Lung (tissue), 12 donors: ENCODE results near the gene DAB1. TPM values are rescaled to one million over a fixed set of nuclear protein-coding genes. Genes with fewer than 3 reads are reported as not detected.

Source experiments
- ATAC-seq: fragments of 200-7000 bp; cut with Tn5 transposase; one replicate; pipeline ENCODE4 v1.9.1; 2020; ENCODE audit warnings: moderate number of reproducible peaks; ENCODE audit not compliant: insufficient read depth, low FRiP score
- DNase-seq, 3 donors: peaks; one replicate each; pipeline ENCODE4 v3.0.0-alpha.2; 2013 to 2017
- H3K27ac ChIP-seq, 2 donors: one replicate each; pipeline ENCODE4 v1.5.1; 2013; ENCODE audit warnings: mild to moderate bottlenecking in 2 of 2, moderate library complexity in 2 of 2, control low read depth in 1 of 2, inconsistent platforms in 1 of 2, low read depth in 1 of 2, low read length in 1 of 2
- H3K27me3 ChIP-seq, 3 donors: one replicate each; pipeline ENCODE4 v1.5.1; 2013; ENCODE audit warnings: low read length in 2 of 3; ENCODE audit not compliant: control insufficient read depth in 3 of 3, insufficient read depth in 3 of 3
- H3K36me3 ChIP-seq, 4 donors: one replicate each; pipeline ENCODE4 v1.5.1; 2013; ENCODE audit warnings: low read length in 4 of 4, mild to moderate bottlenecking in 1 of 4, moderate library complexity in 1 of 4; ENCODE audit not compliant: control insufficient read depth in 4 of 4, insufficient read depth in 4 of 4
- H3K4me1 ChIP-seq, 5 donors: one replicate each; pipeline ENCODE4 v1.5.1; 2013; ENCODE audit warnings: low read length in 5 of 5, mild to moderate bottlenecking in 2 of 5, moderate library complexity in 1 of 5; ENCODE audit not compliant: control insufficient read depth in 5 of 5, insufficient read depth in 5 of 5
- H3K4me3 ChIP-seq: one replicate; pipeline ENCODE4 v1.5.1; 2013; ENCODE audit warnings: mild to moderate bottlenecking, control low read depth, moderate library complexity
- H3K9ac ChIP-seq, 2 donors: one replicate each; pipeline ENCODE4 v1.5.1; 2013; ENCODE audit warnings: low read length in 2 of 2, control low read depth in 1 of 2; ENCODE audit not compliant: insufficient read depth in 1 of 2
- H3K9me3 ChIP-seq, 4 donors: one replicate each; pipeline ENCODE4 v1.5.1; 2013; ENCODE audit warnings: low read length in 3 of 4, mild to moderate bottlenecking in 1 of 4, moderate library complexity in 1 of 4; ENCODE audit not compliant: control insufficient read depth in 4 of 4, insufficient read depth in 3 of 4
- CTCF ChIP-seq: IDR thresholded peaks from 2 replicates; pipeline ENCODE4 v1.5.1; 2012; ENCODE audit warnings: mild to moderate bottlenecking; ENCODE audit errors: control extremely low read depth, extremely low read depth
- WGBS, 2 donors: extraction: QIAGEN DNeasy Blood & Tissue Kit; methylation state at CpG; one replicate each; pipeline ENCODE4 v1.1.7; 2013; 5-methylcytosine and 5-hydroxymethylcytosine counted together
- polyA plus RNA-seq, 2 donors: library from polyadenylated mRNA; stranded (reverse); fragments of 200-250 nt; gene quantifications; one replicate each; pipeline ENCODE4 v1.2.1, GENCODE V29; 2013
- total RNA-seq, 2 donors: library from RNA; depleted of rRNA in 1 of 2; stranded (reverse); fragments of >200 nt in 1 of 2; gene quantifications; one replicate each; pipeline ENCODE4 v1.2.1, GENCODE V29; 2014 to 2021
- donor health status: control.
- donor health status: control.
- donor health status: Bipolar disorder and iron deficiency.
- donor health status: healthy.
- donor health status: DM: yes; HTN: yes; CAD: no.

DAB1 gene
- total and polyA plus RNA-seq, 4 donors, result 0.06 to 0.77 (median 0.10) TPM

GRCh38 chr1:57384284-57384683, 39.6 kb downstream of the DAB1 start:
- ATAC-seq, result no peak
- H3K36me3 ChIP-seq, result no peaks in the 10 kb centered on the region
- 84 to 90% methylated on average over 4 of the region's 4 CpGs for WGBS, 2 donors
- no peak for TF ChIP-seq CTCF
- DNase-seq, result no peak
- H3K4me1 ChIP-seq, result peaks cover 0 to 6% (median 0%) of the 10 kb centered on the region in 5 donors
- no peaks in the 10 kb centered on the region for H3K27me3 ChIP-seq
- no peak overlapping the region for H3K27ac ChIP-seq
- no peak overlapping the region for H3K4me3 ChIP-seq
- H3K9ac ChIP-seq, result no peak overlapping the region
- no peaks in the 10 kb centered on the region for H3K9me3 ChIP-seq

- no peak for TF ChIP-seq CTCF
- DNase-seq (no peak), ATAC-seq (no peak)
- Histone ChIP-seq H3K36me3 (no peaks in the 10 kb centered on the region), H3K4me3 (no peak overlapping the region), H3K4me1 (peaks cover 0 to 6% (median 0%) of the 10 kb centered on the region in 5 donors), H3K27ac (no peak overlapping the region), H3K27me3 (no peaks in the 10 kb centered on the region), H3K9me3 (no peaks in the 10 kb centered on the region), H3K9ac (no peak overlapping the region)
- WGBS, 2 donors, result 31 to 64% methylated on average over 2 of the region's 2 CpGs
These were observed 42.0 kb downstream of the DAB1 start for GRCh38 chr1:57381871-57382270.

- H3K4me3 ChIP-seq, result no peak overlapping the region
- H3K27me3 ChIP-seq, result no peaks in the 10 kb centered on the region
- H3K9me3 ChIP-seq, result no peaks in the 10 kb centered on the region
- DNase-seq (no peak), ATAC-seq (no peak)
- H3K27ac ChIP-seq, result no peak overlapping the region
- H3K9ac ChIP-seq, result no peak overlapping the region
- H3K36me3 ChIP-seq, result no peaks in the 10 kb centered on the region
- WGBS, 2 donors, result 83 to 86% methylated on average over 4 of the region's 4 CpGs
- peaks cover 0 to 6% (median 0%) of the 10 kb centered on the region in 5 donors for H3K4me1 ChIP-seq
- TF ChIP-seq CTCF, result no peak
These were observed 42.4 kb downstream of the DAB1 start for GRCh38 chr1:57381426-57381825.

- H3K27me3 ChIP-seq, result no peaks in the 10 kb centered on the region
- no peaks in the 10 kb centered on the region for H3K9me3 ChIP-seq
- H3K36me3 ChIP-seq, result no peaks in the 10 kb centered on the region
- no peak for TF ChIP-seq CTCF
- H3K27ac ChIP-seq, result no peak overlapping the region
- H3K4me3 ChIP-seq, result no peak overlapping the region
- DNase-seq (no peak), ATAC-seq (no peak)
- 87 to 90% methylated on average over 3 of the region's 3 CpGs for WGBS, 2 donors
- H3K4me1 ChIP-seq, result peaks cover 0 to 6% (median 0%) of the 10 kb centered on the region in 5 donors
- no peak overlapping the region for H3K9ac ChIP-seq
These were observed 42.9 kb downstream of the DAB1 start for GRCh38 chr1:57380923-57381322.
